CD4-positive, alpha-beta T cell treated with Interferon gamma for 1 hour (primary cell): ENCODE measurements around the gene ERG28.
"Not testable (repeated sequence)": the region's sequence is repeated elsewhere in the genome, so short reads cannot be mapped to it uniquely, and the experiment has no call there.

Experiments used
- DNase-seq: peaks from one replicate; pipeline ENCODE4 v3.0.0-alpha.2; 2020

ERG28 gene

GRCh38 chr14:75660630-75661498 lies at the start of gene ERG28, which contains the start of gene TTLL5:
Gene ERG28 (minus strand): TSS chr14:75660876. CDS start chr14:75657502, 3,374 bp downstream.
Gene TTLL5 (plus strand): TSS chr14:75661246. CDS start chr14:75663150, 1,904 bp downstream.
- DNase-seq, result peak; percentile 97

- DNase-seq, result peak; percentile 51
These were observed 48.6 kb upstream of the ERG28 start for GRCh38 chr14:75709207-75709812.

- no peak for DNase-seq
These were observed 44.3 kb upstream of the ERG28 start for GRCh38 chr14:75705014-75705413.

- DNase-seq, result no peak
These were observed 42.8 kb upstream of the ERG28 start for GRCh38 chr14:75703467-75703866.

- DNase-seq, result no peak
These were observed 42.1 kb upstream of the ERG28 start for GRCh38 chr14:75702616-75703261.

- no peak for DNase-seq
These were observed 41.4 kb upstream of the ERG28 start for GRCh38 chr14:75702122-75702521.

GRCh38 chr14:75700295-75700694 lies 39.6 kb upstream of the ERG28 start:
- DNase-seq, result no peak

GRCh38 chr14:75699331-75699730 lies 38.7 kb upstream of the ERG28 start:
- DNase-seq, result no peak

GRCh38 chr14:75697918-75698317 lies 37.2 kb upstream of the ERG28 start:
- DNase-seq, result no peak

GRCh38 chr14:75697386-75697785 lies 36.7 kb upstream of the ERG28 start:
- no peak for DNase-seq

- DNase-seq, result not testable (repeated sequence)
These were observed 34.3 kb upstream of the ERG28 start for GRCh38 chr14:75695025-75695424.

- no peak for DNase-seq
These were observed 29.3 kb upstream of the ERG28 start for GRCh38 chr14:75690010-75690409.

GRCh38 chr14:75689012-75689411 lies 28.3 kb upstream of the ERG28 start:
- DNase-seq, result no peak

GRCh38 chr14:75685910-75686309 lies 25.2 kb upstream of the ERG28 start:
- no peak for DNase-seq

- DNase-seq, result no peak
These were observed 14.7 kb upstream of the ERG28 start for GRCh38 chr14:75675265-75675960.

GRCh38 chr14:75673345-75674035 lies 12.8 kb upstream of the ERG28 start:
- DNase-seq, result no peak

GRCh38 chr14:75672605-75673192 lies 12.0 kb upstream of the ERG28 start:
- DNase-seq, result no peak

GRCh38 chr14:75667099-75667765 lies 6.6 kb upstream of the ERG28 start:
- DNase-seq, result no peak

GRCh38 chr14:75662966-75663365 lies 2.3 kb upstream of the ERG28 start:
- no peak for DNase-seq

GRCh38 chr14:75661499-75661814 lies 781 bp upstream of the ERG28 start:
- no peak for DNase-seq

- no peak for DNase-seq
These were observed 442 bp downstream of the ERG28 start for GRCh38 chr14:75660238-75660629.

- no peak for DNase-seq
These were observed 1.7 kb downstream of the ERG28 start for GRCh38 chr14:75658957-75659356.
